Fibroblast of peridontal ligament (primary cell): ENCODE measurements around the gene ESPL1.

Experiments
- DNase-seq: peaks from one replicate; pipeline ENCODE4 v3.0.0-alpha.2; 2010; ENCODE audit errors: extremely low read depth

Gene ESPL1

DNA sequence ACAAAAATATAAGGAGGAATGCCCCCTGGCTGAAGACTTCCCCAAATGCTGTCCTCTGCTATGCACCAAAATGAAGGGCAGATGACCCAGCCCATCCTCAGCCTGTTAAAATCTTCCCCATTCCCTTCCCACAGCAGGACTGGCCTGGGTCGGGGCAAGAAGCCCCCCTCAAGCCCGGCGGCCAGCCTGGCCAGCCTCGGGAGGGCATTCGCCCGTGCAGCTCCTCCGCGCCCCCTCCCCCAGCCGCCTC, 36.5 kb upstream of the ESPL1 start:
- DNase-seq: peak; percentile 24

DNA sequence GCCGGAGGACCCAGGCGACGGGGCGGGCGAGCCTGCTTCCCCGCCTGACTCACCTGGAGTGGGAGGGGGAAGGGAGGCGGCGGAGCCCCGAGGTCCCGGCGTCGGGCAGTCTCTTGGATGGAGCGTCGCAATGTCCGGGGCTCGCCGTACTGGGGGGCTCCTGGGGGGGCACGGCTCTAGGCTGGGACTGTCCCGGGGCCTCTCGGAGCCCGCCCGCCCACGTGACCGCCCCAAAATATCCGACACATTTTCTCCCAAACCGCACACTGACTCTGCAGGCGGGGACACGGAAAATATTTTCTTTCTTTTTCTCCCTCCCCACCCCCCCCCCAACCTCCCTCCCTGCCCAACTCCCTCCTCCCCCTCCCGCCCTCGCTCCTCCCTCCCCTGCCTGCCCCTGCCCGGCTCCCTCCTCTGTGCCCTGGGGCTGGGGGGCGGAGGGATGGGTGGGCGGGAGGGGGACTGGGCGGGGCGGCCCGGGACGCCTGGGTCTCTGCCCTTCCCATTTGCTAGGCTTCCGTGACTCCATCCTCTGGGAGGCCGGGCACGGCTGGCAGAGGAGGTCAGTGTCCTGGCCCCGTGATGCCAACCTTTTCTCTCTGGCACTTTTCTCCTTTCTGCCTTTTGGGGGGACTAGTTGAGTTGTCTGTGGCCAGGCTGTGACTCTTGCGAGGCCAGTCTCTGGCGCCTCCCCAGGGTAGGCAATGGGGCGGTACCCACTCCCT, 36.0 kb upstream of the ESPL1 start, which contains the start of gene RARG:
TSS of gene RARG (minus strand) at position 289 of the 725 bp plus-strand sequence. CDS start 4,664 bp downstream, outside the sequence.
- DNase-seq: peak; percentile 66

DNA sequence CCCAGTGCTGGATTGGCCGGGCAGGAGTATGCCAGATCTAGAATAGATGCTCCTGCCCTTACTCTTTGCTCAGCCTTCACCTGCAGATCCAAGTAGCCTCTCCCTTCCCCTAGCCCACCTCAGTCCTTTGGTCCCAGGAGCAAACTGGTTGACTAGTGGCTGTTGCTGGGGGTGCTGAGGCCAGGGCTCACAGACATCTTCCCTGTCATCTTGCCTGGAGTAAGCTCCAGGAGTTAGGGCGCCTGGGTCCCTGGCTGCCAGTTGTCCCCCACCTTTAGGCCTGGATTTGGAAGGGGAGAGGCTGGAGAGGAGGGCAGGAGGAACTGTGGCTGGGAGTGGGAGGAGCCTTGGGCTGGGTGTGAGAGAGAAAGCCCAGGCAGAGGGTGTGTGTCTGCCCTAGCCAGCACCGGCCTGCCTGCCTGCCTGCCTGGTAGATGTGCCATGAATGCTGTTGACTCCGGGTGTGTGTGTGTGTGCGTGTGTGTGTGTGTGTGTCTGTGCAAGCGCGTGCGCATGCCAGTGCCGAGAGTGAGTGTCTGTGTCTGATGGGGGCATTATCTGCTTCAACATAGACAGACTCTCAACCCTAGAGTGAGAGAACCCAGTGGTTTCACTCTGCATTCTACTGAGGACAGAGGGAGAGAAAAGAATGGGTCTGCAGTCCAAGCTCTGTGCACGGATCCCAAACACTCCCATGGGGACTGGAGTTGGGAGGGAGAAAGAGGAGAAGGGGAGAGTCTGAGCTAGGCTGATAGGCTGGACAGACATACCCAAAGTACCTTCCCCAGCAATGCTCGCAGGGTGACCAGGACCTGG, 35.2 kb upstream of the ESPL1 start:
- DNase-seq: peak; percentile 58

DNA sequence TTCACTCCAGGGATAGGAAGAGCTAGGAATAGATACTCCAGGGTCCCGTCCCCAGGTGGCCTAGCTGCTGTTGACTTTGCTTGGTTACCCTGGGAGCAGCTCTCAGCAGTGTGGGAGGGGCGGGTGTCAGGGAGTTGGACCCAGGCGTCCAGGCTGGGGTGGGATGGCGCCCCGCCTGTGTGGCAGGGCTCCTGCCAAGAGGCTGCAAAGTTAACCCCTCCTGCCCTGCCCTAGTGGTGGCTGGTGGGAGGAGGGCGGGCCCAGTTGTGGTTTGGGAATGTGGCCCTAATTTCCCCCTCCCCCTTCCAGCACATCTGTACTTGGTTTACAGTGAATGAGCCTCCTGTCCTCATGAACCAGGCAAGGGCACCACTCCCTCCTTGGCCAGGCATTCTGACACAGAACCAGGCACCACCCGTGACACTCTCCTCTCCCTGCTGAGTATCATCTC, 34.4 kb upstream of the ESPL1 start:
- DNase-seq: peak; percentile 63

DNA sequence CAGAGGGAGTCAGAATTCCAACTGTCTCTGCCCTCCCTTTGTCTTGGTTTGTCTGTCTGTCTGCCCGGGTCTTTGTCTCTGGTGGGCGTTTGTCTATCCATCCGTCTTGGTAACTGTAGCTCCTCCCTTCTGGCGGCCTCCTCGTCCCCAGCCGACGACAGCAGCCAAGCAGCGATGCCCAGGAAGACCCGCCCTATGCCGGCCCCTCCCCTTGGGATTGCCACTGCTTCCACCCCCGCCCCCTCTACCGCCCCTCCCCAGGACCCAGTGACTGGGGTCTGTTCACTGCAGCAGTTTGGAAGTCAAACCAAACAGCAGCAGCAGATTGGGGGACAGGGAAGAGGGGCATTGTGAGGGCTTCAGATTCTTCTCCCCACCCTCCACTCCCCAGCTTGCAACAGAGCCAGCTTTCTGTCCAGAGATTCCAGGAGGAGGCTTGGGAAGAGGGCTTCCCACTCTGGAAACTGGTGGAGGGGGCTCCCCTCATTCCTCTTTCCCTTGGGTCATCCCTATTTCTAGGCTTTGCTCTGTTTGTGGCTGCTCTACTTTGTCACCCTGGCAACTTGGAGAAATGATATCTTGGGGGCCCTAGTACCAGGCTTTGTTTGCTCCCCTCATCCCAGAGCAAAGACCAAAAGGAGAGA, 33.7 kb upstream of the ESPL1 start:
- DNase-seq: no peak

DNA sequence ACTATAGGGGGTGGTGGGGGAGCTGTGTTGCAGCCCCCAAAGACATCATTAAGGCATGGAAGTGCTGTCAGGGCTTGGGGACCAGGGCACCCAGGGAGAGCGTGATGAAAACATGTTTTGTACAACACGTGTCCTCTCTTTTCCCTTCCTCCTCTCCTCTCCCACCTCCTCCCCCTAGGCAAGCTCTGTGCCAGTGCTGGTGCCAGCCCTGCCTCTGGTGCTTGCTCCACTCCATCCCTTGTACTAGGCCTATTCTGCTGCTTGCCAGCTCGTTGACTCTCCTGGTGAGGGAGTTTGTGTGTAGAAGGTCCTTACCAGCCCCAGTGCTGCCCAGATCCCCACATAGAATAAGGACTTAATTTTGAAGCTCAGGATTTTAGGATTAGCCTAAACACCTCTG, 32.9 kb upstream of the ESPL1 start:
- no peak for DNase-seq

DNA sequence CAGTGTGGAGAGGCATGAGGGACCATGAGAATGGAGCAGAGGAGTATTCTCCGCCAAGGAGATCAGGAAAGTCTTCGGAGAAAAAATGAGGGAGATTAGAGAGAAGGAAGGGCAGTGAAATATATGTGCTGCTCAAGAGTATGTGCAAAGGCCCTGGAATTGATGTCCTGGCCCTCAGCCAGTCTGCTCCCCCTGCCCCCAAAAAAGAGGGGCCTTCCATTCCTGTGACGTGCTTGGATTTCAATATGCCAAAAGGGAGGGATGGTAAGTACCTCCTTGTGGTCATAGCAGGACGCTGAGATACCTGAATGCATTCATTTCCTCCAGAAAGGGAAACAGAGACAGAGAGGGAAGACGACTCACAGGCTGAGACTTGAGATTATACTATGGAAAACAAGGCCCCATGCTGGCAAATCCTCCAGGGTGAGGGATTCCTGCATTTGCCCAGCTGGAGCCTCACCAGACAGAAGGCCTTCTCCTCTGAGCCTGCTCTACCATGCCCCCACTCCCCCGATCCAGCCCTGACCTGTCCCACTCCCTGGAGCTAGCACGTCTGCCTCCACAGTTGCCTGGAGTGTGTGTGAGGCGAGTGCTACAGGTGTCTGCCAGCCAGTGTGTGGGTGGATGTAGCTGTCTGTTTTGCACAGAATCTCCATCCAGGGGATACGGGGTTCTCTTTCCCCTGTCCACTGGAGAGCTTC, 32.2 kb upstream of the ESPL1 start:
- DNase-seq: no peak

DNA sequence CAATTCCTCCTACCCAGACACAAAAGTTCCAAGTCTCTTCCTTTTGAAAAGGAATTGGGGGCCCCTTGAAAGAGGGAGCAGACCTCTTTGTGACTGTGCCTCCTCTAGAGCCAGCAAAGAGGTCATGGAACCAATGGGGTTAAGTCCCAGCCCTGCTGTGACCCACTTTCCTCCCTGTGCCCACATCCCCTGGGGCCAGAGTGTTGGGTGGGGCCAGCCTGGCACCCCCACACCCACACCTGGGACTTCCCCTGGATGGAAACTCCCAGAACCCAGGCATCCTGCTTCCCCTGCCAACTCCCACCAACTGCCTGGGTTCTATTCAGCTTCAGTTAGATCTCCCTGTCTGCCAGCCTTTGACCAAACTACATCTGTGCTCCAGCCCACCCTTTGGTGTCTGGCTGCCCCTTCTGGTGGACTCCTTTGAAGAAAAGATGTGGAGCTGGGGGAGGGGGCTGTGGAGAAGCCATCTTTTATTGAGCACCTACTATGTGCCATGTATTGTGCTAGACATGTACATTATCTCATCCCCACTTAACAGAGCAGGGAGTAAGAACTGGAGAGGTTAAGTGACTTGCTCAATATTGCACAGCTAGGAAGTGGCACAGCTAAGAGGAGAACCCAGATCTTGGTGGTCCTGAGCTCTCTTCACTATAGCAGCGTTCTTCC, 31.5 kb upstream of the ESPL1 start:
- DNase-seq: no peak

DNA sequence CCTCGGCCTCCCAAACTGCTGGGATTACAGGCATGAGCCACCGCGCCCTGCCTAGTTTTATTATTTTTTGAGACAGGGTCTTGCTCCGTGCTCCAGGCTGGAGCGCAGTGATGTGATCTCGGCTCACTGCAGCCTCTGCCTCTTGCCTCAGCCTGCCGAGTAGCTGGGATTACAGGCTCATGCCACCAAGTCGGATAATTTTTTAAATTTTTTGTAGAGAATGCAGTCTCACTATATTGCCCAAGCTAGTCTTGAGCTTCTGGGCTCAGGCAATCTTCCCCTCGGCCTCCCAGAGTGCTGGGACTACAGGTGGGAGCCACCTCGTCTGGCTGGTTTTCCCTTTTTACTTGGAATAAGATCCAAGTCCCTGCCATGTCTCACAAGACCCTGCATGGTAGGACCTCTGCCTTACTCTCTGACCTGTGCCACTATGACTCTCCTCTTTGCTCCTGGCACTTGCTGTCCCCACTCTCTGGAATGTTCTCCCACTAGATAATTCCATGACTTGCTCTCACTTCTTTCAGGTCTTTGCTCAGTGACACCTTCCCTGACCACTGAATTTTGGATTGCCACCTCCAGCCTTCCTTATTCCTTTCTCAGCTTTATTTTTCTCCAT, 28.3 kb upstream of the ESPL1 start:
- DNase-seq: no peak

DNA sequence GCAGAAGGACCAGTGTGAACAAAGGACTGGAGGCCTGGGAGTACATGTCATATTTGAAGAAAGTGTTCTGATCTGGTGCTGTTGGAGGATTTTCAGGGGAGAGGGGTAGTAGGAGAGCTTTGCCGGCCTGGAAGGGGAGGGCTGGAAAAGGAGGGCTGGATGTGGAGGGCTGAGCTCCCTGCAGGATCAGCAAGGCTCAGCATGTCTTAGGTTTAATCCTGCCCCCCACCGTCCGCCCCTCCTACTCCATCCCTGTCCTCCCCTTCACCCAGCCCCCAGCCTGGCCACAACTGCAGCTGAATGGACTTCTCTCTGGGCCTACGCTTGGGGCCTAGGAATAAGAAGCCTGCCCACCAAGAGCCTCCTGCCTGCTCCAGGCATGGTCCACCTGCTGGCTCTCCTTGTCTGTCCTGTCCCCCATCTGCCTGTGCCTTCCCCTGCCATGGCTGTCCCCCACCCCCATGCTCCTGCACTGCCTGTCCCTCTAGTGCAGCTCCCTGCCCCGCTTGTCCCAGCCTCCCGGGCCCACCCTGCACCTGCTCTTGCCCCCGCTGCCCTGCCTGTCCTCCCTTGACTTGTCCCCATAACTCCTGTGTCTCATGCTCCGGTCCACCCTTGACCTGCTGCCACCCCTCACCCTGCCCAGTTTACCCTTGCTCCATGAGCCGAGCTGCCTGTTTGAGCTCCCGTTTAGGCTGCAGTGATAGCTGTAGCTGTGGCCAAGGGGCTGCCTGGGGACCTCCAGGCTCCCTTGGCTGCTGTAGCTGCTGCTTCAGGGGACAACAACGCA, 26.3 kb upstream of the ESPL1 start:
- no peak for DNase-seq

DNA sequence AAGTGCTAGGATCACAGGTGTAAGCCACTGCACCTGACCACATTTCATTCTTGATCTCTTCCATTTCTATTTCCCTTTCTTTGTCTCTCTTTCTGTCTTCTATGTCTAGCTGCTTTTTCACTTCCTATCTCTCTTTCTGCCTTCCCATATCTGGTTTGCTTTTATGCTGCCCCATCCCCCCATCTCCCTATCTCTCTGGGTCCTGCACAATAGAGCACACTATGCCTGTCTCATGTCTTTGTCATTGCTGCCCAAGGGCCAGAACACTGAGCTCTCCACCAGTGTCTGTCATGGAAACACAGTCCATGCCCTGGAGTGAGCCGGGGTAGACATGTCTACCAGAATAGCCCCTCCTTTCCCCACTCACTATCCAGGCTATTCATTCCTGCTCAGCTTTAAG, 23.8 kb upstream of the ESPL1 start:
- DNase-seq: no peak

DNA sequence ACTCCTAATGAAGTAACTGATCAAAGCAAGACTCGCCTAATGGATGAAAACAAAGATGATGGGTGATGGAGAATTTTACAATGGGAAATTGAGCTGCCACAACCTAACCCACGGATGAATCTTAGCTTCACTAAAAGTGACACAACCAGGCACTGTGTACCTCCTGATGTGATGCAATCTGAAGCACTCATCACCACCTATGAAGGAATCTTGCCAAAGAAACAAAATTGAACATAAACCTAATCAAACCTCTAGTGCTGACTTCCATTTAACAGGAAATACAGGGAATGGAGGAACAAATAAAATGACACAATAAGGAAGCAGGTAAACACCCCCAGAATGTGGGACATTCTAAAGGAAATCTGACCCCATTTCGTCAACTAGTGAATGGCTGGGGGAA, 22.8 kb upstream of the ESPL1 start:
- no peak for DNase-seq

DNA sequence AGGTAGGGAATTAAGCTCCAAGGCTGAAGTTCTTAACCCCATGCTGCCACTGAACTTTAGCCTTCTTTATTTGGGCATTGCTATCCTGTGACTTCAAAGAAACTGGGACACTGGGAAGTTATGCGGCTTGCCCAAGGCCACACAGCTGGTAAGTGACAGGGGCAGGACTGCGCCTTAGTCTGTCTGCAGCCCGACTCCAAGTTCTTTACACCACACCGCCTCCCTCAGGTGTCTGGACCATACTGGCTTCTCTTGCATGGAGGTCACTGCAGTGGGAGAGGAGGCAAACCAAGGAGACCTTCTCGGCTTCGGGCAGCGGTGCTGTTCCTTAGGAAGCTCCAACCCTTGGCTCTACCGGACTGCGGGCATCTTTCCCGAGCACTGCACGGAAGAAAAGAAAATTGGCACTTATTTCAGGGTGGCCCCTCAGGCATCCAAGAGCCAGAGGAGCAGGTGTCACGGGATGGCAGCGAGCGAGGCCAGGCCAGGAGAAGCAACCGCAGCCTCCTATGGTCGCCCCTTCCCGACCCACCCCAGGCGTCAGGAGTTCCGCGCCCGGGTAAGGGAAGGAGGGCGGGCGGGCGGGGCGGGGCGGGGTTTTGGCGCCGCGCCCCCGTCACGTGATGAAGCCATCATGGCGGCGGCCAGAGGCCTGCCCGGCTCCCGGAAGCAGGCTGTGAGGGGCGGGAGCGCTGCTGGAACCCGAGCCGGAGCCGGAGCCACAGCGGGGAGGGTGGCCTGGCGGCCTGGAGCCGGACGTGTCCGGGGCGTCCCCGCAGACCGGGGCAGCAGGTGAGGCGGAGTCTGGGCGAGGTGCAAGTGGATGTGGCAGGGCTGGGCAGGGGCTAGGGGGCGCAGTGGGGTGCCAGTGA, 16.4 kb upstream of the ESPL1 start:
- DNase-seq: peak; percentile 60

DNA sequence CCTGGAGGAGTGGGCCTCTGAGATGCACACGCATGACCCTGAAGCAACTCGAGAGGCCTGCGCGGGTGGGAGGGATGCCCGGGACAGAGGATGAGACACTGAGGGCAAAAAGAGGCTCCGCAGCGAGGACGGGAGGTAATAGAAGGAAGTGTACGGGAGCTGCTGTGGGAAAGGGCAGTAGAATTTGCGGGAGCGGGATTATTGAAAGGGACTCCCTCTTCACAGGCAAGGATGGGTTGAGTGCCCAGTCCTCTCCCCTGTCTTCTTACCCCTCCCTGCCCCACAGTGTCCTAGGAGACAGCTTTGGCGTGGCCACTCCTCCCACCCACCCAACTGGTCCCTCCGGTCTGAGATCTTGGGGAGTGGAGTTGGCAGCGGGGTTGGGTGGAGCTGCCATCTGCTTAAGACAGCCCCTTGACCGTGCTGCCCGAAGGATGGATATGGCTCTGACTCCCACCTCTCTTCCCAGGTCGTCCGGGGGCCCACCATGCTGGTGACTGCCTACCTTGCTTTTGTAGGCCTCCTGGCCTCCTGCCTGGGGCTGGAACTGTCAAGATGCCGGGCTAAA, 15.7 kb upstream of the ESPL1 start:
- no peak for DNase-seq

DNA sequence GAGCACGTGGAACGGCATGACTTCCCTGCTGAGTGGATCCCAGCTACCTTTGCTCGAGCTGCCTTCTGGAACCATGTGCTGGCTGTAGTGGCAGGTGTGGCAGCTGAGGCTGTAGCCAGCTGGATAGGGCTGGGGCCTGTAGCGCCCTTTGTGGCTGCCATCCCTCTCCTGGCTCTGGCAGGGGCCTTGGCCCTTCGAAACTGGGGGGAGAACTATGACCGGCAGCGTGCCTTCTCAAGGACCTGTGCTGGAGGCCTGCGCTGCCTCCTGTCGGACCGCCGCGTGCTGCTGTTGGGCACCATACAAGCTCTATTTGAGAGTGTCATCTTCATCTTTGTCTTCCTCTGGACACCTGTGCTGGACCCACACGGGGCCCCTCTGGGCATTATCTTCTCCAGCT, 14.8 kb upstream of the ESPL1 start:
- no peak for DNase-seq

DNA sequence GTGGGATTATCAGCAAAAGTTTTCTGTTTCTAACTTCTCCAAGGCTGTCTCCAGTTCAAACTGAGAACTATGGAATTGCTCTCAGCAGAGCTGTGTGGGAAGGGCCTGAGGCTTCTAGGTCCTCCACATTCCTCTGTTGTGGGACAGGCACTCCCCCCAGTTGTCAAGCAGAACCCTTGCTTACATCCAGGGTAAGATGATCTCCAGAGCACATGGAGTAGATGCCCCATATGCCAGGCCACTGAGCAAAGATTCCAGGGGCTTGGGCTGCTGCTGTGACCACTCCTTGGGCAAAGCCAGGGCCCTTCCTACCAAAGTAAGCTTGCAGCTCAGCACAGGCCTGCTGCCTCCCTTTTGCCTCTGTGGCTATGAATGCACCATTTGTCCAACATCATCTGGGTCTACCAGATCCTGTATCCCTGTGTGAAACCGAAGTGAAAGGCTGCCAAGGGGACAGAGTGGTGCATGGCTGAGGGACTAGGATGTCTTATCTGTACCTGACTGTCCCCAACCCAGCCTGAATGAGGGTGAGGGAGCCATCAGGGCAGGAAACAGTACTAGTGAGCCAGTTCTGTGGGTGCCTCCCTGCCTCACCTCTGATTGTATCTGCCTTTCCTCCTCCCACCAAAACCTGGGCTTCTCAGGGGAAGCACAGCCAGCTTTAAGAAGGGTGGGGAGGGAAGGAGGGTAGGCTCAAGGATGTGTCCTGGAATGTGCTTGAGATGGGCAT, 13.1 kb upstream of the ESPL1 start:
- DNase-seq: no peak

DNA sequence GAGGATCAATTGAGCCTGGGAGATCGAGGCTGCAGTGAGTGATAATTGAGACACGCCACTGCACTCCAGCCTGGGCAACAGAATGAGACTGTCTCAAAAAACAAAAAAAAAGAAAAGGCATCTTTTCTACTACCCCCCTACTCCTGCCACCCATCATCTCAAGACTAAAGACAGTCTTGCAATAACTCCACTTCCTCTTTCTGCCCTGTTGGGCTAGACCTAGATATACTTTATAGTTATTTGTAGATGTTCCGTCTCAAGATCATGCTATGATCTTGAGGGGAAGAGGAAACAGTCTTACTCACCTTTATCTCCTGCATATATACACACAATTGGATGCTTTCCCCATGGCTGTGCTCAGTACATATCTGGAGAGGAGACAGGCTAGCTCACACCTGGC, 12.1 kb upstream of the ESPL1 start:
- no peak for DNase-seq
